ACHN (cell line): ENCODE results near the gene SRSF4.
"Not testable (repeated sequence)": the region's sequence is repeated elsewhere in the genome, so short reads cannot be mapped to it uniquely, and the experiment has no call there.

Source experiments
- DNase-seq: peaks from one replicate; pipeline ENCODE4 v3.0.0-alpha.2; 2015
- in situ Hi-C: cut with HindIII; loops from 2 replicates; pipeline ENCODE4 v1.10.0; 2017; ENCODE audit warnings: low sequenced_read_pairs, low pct_ligation_motif_present, low pct_unique_long_range_greater_than_20kb

The SRSF4 gene

DNA sequence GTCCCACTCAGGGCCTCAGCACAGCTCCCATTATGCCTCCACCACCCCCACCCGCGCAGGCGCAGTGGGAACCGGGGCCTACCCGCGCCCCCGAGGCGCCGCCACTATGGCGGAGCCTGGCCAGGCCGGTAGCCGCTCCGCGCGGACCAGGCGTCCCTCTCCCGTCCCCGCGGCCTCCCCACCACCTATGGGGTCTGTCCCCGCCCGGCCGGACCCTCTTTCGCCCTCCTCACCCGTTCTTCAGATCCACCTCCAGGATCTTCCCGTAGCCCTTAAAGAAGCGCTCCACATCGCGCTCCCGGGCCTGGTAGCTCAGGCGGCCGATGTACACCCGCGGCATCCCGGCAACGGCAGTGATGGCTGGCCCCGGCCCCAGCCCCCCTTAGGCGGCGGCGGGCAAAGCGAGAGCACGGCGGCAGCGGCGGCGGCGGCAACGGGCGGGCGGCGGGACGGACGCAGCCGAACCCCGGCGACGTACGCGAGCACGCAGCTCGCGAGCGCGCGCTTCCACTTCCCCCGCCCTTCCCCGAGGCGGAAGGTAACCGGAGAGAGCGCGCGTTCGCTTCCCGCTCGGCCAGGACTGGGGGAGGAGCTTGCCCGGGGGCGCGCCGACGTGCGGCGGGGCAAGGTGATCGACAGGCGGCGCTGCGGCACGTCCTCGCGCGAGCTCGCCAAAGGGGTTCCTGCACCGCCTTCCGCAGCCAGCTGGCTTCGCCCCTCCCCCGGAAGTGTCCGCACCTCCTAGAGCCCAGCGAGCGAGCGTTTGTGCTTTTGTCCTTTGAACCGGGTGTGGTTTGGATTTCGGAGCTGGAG, at the start of gene SRSF4:
Gene SRSF4 (minus strand): TSS at position 488 of the 813 bp plus-strand sequence. CDS start 148 bp downstream, at position 340.
- in situ Hi-C loops: no loop called here
- DNase-seq: peak; percentile 95

DNA sequence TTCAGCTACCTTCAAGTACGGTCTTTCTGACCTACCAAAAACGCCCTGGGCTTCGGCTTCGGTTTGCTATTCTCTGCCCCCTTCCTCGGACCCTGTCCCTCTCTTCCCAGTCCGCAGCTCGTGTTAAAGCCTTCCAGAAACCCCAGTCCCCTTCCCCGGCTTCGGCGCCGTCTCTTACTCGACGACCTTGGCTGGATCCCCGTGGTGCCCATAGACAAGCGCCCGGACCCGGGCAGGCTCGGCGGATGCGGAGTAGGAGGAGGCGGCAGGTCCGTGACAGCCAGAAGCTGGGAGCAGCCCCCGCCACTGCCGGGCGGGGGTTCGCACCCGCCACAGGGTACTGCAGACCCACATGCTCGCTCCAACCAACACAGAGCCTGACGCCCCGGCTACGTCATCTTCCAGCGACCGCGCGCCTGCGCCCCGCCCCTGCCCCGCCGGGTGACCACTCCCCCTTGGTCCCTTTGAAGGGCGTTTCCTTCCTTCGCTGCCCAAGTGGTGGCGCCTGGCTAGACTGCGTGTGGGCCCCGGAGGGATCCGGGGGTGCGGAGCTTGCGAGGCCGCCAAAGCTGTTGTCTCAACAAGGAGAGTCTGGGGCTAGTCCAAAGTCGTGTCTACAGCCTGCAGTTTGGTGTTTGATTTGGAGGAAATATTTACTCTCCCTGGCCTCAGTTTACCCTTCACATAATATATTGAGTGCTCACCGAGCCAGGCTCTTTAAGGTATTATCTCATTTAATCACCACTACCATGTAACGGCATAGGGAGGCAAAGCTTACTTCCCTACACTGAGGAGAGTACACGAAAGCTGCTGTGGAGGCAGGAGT, 49.1 kb upstream of the SRSF4 start, which contains the start of gene MECR:
Gene MECR (minus strand): TSS at position 382 of the 826 bp plus-strand sequence. CDS start 28 bp downstream, at position 354.
- DNase-seq: peak; percentile 84
- in situ Hi-C loops: no loop called here

DNA sequence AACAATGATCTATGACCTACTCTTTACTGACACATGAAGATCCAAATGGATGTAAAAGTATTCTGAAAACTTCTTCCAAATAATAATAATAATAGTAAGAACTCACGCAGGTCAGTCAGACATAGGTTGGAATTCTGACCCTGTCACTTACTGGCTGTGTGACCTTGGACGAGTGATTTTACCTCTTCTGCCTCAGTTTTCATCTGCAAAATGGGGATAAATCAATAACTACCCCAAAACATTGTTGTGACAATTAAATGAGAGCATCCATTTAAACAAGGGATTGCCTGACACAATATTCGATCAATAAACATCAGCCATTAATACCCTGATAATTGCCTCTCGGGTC, 48.5 kb upstream of the SRSF4 start:
- in situ Hi-C loops: no loop called here

DNA sequence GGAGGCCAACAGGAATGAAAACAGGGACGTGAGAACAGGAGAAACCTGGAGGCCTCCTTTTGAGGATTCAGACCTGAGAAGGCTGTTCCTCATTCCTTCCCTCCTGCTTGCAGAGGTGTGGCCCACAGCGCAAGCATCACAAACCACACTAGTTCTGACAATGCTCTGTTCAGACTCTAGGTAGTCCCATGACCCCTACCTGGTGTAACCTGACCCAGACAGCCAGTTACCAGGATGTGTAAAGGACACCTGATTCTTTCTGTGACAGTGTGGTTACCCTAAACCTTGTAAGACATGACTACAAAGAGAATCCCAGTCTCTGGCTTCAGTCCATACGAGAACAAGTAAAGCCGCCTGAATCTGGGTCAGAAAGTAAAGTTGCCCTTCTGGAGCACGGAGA, 45.8 kb upstream of the SRSF4 start:
- in situ Hi-C loops: no loop called here
- DNase-seq: no peak

More for the DNA sequence above, 48.5 kb upstream of the SRSF4 start:
- DNase-seq: no peak

DNA sequence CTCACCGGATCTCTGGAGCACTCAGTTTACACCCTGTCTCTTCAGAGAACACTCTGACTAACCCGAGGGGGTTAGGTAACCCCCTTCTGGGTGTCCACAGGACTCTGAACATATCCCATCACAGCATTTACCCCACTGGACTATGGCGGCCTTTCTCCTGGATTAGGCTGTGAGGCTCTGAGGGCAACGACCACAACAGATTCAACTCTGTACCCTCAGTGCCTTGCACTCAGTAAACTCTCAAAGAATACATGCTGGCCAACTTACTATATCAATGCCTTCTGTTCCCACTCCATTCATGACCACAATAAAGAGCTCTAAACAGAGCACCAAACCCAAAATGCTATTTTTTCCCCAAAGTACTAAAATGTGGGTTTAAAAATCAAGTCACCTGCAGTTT, 43.7 kb upstream of the SRSF4 start:
- in situ Hi-C loops: no loop called here

DNA sequence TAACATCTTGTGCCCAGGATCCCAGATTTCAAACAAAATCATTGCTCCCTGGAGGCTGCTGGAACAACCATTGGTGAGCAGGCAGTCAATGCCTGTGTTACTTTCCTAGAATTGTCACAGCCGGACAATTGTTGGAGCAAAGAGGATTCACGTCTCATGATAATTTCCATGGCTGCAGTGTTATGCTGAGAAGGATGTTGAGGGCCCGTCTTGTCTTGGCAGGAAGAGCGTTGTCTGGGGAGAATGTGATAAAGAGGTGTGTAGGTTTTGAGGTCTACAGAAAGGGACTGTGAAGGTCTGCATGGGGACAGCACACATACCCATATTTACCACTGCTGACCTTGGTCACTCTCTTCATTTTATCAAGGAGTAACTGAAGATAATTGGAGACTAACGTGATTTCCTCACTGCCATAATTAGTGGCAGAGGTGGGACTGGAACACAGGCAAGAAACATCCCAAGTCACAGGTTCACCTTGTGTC, 42.7 kb upstream of the SRSF4 start:
- no peak for DNase-seq
- in situ Hi-C loops: no loop called here

More for the DNA sequence above, 43.7 kb upstream of the SRSF4 start:
- DNase-seq: no peak

DNA sequence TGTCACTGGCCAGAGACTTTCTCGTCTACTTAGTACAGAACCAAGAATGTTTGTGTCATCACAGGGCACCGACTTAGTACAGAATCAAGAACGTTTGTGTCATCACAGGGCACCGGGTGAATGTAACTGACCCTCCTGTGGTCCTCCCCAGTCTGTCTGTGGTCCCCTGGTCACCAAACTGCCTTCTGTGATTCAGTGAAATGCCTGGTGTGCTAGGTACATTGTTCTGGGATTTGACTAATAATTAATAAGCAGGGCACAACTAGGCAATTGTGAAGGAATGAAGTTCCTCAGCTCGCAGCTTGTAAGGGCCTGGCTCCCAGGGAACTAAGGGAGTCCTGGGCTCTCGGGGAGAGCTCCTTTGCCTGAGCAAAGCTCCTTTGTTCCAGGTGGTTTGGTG, 41.8 kb upstream of the SRSF4 start:
- DNase-seq: no peak
- in situ Hi-C loops: no loop called here

DNA sequence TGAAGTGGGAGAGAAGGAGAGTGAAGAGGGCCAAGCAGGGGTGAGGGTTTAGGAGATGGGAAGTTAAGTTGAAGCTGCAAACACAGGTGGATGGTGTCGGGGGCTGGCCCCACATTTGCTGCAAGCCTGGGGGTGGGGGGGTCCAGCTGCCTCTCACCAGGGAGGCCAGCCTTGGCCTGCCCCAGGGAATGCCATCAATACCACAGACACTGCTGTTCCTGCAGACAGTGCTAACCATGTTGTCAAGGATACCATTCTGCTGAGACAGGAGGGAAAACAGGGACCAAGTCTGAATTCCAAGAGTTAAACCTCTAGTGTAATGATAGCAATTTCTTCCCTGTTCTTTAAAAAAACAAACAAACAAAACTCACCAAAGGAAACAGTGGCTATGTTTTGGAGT, 41.0 kb upstream of the SRSF4 start:
- no peak for DNase-seq
- in situ Hi-C loops: no loop called here

DNA sequence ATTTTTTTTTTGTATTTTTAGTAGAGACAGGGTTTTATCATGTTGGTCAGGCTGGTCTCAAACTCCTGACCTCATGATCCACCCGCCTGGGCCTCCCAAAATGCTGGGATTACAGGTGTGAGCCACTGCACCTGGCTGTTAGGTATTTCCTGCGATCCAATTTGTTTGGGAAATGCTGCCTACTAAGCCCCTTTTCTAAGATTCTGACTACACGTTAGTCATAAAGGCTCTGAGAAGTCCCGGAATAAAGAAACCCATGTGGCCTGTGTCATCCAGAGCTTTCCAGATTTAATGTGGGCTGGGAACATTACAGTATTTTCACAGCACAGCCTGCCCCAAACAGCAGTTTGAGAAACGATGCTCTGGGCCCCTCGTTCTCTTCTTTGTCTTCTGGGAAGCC, 40.6 kb upstream of the SRSF4 start:
- in situ Hi-C loops, DNase-seq: not testable (repeated sequence)

DNA sequence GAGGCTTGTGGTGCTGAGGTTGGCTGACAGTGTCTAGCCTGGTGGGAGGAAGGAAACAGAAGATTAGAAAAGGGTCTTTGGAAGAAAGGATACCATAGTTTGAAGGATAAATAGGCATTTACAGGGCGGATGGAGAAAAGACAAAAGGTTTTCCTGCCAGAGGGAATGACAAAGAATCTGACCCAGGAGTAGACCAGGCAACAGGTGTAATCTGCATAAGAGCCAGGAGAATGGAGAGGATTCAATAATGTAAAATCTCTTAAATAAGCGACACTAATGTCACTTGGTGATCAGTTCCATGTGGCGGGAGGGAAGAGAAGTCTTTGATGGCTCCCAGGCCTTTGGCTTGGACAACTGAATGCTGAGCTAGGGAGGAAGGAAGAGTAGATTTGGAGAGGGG, 39.6 kb upstream of the SRSF4 start:
- in situ Hi-C loops: no loop called here
- no peak for DNase-seq

DNA sequence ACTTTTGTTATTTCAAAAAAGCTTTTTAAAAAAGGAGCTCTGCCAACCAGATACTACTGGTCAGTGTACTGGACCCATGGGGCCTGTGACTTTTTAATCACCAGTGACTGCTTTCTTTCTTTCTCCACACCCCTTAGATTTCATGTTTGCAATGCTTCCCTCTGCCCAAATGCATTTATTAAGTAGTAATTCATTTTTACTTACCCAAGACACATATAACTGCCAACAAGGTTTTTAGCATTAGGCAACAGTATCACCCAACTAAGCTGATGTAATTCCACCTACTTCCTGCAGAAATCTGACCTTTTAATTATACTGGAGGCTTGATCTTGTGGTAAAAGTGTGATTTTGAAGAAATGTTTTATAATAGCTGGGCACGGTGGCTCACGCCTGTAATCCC, 36.5 kb upstream of the SRSF4 start:
- in situ Hi-C loops: no loop called here
- DNase-seq: no peak

DNA sequence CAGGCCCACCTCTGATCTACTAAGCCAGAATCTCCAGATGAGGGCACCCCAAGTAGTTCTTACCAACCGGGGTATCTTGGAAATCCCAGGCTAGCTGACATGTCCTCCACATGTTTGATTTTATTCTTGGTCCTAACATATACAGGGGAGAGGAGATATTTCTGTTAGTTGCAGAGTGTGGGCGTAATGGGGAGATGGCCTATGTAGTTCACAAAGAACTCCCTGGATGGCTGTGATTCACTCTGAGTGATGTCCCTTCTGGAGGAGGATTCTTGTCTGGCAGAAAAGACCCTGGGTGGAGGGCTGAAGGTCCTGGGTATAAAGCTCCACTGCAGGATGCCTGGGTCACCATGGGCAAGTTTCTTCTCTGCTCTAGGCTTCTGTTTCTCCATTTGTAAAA, 35.9 kb upstream of the SRSF4 start:
- in situ Hi-C loops: no loop called here
- DNase-seq: no peak

DNA sequence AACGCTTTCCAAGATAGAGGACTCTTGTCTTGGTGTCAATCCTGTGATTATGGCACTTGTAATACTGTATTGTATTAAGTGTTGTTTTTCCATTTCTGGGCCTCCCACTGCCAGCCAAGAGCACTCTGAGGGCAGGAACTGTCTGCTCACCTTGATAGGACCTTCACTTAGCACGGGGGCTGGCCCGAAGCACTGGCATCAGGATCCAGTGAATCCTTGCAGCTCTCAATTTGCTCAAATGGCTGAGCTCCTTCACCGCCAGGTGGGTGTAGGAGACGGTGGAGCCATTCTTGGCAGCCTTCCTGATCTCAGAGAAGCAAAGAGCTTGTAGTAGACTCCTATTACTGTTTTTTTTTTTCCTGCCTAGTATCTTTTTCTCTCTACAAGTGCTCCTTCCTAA, 31.4 kb upstream of the SRSF4 start:
- in situ Hi-C loops: no loop called here
- DNase-seq: no peak

DNA sequence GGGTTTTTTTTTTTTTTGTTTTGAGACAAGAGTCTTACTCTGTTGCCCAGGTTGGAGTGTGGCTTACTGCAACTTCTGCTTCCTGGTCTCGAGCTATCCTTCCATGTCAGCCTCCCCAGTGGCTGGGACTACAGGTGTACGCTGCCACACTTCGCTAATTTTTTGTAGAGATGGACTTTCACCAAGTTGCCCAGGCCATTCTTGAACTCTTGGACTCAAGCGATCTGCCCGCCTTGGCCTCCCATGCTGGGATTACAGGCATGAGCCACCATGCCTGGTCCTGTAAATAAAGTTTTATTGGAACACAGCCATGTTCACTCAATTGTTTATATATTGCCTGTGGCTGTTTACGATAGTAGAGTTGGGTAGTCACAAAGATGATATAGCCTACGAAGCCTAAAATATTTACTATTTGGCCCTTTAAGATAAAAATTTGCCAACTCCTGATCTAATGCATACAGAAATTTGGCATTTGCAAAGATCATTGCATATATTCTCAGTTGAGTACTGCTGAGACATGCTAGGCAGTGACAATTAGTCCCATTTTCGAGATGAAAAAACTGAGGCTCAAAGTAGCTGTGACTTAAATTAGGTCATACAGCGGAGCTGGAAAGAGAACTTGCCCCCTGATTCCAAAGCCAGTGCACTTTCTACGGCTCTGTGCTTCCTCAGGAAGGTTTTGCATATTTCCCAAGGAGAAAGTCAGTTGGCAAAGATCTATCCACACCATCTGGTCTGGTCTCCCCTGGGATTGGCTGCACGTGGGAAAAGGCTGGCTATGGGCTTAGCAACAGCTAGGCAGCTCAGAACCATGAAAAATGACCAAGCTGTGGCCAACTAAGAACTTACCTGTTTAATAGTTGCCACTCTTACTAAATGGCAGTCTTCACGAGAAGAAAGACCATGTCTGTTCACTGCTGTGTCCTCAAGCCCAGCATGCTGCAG, 29.7 kb upstream of the SRSF4 start:
- in situ Hi-C loops: no loop called here
- no peak for DNase-seq

DNA sequence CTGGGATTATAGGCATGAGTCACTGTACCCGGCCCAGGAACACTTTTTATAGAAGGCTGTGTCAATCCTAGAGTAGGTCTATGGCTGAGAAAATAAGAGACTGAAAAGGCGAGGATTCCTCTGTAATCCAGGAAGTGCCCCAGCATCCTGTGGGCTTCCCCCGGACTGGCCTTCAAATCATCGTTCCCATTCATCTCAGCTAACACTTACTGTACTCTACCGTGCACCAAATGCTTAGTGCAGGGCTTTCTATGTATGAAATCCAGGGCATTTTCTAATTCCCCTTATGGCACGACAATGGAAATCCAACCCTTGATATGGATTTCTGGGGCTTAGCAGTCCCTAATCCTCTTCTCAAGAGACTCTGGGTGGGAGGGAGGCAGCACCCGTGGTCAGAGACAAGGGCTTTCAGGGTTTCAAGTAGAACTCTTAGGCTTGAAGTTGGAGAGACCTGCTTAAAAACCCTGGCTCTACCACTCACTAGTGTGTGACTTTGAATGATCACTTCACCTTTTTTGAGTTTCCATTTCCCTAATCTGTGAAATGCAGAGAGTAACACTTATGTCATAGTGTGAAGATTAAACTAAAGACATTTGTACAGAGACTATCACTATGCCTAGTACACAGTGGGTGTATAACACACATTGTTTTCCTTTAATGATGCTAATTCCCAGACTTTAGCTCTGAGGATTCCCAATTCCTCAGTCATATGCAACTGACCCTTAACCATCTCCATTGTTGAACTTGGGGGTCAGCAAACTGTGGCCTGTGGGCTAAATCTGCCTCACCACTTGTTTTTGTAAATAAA, 28.8 kb upstream of the SRSF4 start:
- DNase-seq: no peak
- in situ Hi-C loops: no loop called here

DNA sequence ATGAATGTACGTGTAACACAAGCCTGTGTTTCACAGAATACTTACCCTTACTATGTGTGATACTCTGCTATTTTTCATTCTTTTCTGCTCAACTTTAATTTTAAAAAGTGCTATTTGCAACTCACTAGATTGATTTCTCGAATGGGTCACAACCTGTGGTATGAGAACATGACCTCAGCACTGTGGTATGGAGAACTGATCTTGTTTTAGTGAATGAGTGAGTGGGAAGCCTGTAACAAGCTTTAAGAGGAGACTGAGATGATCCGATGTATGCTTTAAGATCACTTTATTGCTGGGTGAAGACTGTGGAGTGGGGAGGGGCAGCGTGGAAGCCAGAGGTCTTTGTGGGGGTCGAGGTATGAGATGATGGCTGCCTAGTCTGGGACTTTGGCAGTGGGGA, 27.5 kb upstream of the SRSF4 start:
- in situ Hi-C loops: no loop called here
- no peak for DNase-seq

DNA sequence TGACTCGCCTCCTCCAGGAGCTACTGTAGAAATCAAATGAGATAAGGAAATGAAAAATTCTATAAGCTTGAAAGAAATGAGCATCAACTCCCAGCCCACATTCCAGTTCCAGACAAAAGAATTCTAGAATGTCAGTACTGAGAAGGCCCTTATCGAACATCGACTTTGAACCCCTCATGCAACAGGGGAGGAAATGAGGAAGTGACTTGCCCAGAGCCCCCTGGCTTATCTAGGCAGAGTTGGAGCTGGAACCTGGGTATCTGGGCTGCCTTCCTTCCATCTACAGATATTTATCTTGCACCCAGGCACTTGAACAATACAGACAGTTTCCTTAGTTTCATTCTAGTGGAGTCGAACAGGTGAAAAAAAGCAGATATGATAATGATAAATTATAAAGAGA, 26.7 kb upstream of the SRSF4 start:
- in situ Hi-C loops: no loop called here
- no peak for DNase-seq
